HG03442 (cell line): ENCODE results near the gene PEX26.
"Not testable (repeated sequence)": the region's sequence is repeated elsewhere in the genome, so short reads cannot be mapped to it uniquely, and the experiment has no call there.

Experiments used
- ATAC-seq: cut with Tn5 transposase; IDR thresholded peaks from one replicate; pipeline ENCODE4 v1.9.1; 2021; ENCODE audit warnings: mild to moderate bottlenecking, moderate library complexity; ENCODE audit not compliant: unreplicated experiment

Gene PEX26

DNA sequence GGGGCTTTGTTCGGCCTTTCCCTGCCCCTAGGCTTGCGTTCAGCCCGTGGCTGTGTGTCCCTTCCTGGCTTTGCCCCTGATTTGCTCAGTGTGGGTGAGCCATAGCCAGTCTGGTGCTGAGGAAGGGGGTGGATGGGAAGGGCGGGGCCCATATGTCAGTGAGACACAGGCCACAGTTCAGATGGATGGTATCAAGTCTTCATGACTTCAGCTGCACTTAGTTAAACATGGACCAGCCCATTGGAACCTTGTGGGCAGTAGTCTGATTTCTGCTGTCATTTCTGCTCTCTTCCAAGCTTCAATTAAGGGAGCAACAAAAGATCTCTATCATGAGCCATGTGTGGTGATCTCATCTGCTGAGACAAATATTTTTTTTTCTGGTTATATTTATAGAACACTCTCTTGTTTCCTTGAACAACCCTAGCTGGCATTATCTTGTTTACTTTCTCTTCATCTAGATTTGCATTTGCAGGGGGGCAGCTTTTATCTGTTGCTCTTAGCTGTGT is 21.6 kb upstream of the PEX26 start:
- no peak for ATAC-seq

DNA sequence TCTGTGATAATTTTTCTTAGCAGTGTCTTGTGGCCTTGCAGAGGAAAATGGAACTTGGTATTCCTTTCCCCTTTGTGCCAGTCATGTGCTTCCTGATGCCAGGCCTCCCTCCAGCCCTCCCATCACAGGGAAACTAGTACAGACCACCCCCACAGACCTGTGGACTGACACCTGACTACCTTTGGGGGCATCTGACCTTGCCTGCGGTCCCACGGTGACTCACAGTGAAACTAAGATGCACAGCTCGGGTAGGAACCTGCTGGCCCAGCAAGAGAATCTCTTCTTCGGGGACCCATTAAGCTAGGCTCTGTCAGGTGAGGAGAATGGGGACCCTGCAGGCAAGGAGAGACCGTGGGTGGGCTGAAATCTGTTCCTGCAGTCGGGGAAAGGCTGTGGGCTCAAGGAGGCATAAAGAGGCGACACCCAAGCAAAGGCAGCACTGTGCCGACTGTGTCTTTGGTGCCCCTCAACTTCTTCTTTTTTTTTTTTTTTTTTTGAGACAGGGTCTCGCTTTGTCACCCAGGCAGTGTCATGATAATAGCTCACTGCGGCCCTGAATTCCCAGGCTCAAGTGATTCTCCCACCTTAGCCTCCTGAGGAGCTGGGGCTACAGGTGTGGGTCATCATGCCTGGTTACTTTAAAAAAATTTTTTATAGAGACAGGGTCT is 20.8 kb upstream of the PEX26 start:
- peak; percentile 64 for ATAC-seq

DNA sequence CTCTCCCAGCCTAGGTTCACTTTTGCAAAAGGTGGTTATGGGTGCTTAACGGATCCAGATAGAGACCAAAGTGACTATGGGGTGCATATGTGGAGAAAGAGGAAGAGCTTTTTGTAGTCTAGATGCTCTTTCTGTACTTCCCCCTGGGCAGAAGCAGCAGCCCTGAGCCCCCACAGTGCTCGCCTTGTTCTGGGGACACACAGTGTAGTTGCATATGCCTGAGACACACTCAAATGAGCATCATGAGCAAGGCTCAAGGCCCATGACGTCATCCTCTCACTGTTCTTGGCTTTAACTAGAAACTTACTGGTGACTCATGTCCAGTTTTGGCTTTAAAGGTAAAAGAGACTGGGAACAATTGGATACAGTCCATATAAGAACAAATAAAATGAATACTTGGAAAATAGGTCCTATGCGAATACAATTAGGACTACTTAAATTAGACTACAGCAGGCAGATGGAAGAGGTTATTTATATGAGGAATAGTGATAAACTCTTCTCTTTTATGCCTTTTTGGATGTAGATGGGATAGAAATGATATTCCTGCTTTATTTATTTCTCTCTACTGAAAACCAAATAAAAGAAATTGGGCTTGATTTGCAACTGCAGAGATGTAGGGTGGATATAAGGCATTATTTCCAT is 20.1 kb upstream of the PEX26 start:
- peak; percentile 57 for ATAC-seq

DNA sequence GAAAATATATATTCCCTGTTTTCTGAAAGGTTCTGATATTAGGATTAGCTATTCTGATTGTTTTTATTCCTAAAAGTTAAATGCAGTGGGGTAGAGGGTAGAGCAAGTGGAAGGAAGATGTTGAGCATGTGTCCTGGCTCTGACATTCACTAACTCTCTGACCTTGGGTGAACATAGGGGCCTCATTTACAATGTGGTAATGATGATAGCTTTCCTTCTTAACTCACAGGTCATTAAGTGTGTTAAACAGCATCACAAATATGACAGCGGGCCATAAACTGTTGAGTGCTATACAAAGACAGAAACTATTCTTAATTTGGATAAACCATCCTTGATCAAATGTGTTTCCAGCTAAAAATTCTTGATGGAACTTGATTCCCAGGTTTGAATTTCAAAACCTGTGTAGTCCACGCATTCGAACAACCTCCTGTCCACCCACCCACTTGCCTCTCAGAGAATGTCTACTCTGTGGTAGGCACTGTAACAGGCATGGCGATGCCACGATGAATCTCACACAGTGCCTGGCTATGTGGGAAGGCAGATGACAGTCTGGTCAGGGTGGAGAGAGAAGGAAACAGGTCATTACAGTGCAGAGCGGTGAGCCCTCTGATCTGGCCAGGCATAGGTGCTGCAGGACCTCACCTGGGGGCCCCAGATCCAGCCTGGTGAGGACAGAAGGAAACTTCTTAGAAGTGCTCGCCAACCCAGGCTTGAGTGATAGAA is 19.3 kb upstream of the PEX26 start:
- no peak for ATAC-seq

DNA sequence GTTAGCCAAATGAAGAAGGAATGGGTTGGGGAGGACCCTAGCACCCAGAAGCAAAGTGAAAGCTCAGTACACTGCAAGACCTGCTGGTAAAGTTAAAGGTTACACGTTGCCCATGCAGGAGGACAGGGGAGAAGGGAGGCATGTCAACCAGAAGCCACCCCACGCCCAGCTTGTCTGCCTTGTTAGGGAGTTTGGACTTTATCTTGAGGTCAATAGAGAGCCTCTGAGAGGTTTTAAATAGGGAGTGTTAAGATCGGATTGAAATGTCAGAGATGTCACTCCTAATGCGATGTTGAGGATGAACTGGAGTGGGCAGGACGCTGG is 18.7 kb upstream of the PEX26 start:
- ATAC-seq, result no peak

- ATAC-seq, result no peak
These were observed 18.3 kb upstream of the PEX26 start for GRCh38 chr22:18059473-18059872.

DNA sequence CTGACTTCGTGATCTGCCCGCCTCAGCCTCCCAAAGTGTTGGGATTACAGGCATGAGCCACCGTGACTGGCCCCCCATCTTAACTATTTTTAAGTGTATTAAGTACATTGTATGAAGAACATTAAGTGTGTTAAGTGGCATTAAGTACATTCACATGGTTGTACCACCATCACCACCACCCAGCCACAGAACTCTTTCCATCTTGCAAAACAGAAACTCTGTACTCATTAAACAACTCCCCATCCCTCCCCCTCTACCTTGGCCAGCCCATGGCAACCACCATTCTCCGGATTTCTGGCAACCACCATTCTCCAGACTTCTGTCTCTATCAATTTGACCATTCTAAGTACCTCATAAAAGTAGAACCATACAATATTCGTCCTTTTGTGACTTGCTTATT is 17.8 kb upstream of the PEX26 start:
- no peak for ATAC-seq

DNA sequence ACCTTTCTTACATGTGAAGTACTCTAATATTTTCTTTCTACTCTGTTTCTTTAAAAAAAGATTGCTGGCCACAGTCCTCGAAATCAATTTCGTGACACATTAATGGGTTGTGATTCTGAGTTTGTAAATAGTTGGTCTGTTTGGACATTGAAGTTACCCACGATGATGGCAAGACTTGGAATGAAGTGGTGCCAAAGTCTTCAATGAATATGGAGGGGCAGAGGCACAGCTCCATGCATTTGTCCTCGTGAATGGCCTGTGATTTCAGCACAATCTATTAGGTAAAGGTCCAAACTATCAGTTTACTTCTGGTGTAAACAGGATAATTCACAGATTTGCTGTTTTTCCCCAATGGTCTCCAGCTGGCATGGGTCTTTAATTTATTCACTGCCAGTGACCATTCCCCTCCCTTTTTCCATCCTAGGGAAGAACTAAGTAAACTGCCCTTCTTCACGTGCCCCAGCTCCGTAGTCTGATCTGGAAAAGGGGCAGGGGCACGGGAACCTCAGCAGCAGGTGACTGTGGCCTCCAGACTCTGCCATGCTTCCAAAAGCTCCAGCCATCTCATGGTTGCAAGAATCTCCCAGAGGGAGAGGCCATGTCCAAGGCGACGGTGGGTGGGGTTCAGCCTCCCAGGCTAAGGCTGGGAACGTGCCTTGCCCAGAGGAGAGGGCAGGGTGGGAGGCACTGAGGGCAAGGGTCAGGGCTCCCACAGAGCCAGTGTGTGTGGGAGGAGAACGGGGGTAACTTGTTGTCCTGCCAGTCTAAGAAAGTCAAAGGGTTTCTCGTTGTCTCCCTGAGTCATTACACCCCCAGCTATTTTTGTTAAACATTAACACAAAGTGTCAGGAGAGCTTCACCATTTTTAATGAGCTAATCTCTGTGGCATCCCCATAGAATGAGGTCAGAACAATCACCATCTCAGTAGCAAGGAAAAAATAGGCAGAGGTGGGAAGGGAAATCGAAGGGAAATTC is 16.9 kb upstream of the PEX26 start:
- no peak for ATAC-seq

DNA sequence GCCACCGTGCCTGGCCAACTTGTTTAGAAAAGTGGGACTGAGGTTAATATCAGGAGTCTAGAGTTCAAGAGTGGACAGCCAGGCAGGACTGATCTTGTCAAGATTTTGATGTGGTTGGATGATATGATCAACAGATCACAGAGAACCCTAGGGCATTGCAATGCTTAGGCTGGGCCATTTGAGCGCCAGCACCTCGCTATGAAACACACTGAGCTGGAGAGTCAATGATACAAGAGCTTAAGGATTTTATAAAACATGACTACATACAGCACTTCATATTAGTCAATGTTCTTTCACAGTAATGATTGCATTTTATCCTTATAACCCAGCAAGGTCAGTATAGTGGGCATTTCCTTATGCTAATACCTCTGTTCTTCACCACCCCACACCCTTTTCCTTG is 15.4 kb upstream of the PEX26 start:
- ATAC-seq, result no peak

GRCh38 chr22:18063306-18063705 is 14.5 kb upstream of the PEX26 start:
- ATAC-seq, result no peak

DNA sequence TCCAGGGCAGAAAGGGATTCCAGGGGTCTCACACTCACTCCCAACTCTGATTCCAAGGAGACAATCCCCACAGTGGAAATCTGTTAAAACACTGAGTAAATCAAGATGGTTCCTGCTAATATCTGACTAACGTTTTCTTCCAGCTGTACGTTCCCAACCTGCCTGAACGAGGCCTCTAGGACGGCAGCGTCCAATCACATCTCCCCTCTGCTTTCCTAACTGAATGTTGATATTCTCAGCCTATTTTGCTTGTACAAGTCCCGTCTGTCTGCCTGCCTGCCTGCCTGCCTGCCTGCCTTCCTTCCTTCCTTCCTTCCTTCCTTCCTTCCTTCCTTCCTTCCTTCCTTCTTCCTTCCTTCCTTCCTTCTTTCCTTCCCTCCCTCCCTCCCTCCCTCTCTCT is 14.1 kb upstream of the PEX26 start:
- ATAC-seq, result not testable (repeated sequence)

DNA sequence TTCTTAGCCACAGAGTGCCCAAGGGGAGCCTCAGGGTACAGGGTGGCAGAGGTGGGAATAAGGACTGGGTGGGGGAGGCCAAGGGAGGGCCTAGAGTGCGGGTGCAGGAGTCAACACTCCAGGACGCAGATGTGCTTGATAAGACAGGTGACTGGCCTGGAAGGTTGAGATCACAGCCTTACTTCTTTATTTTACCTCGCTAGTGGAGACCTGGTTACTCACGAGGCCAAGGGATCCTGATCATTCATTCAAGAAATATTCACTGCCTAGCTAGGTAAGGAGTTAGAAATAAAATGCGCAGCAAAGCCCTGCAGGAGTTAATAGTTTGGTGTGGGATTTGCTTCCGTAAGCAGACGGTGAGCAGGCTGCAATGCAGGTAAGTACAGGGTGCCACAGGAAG is 13.2 kb upstream of the PEX26 start:
- no peak for ATAC-seq

- ATAC-seq, result no peak
These were observed 12.5 kb upstream of the PEX26 start for GRCh38 chr22:18065256-18065655.

DNA sequence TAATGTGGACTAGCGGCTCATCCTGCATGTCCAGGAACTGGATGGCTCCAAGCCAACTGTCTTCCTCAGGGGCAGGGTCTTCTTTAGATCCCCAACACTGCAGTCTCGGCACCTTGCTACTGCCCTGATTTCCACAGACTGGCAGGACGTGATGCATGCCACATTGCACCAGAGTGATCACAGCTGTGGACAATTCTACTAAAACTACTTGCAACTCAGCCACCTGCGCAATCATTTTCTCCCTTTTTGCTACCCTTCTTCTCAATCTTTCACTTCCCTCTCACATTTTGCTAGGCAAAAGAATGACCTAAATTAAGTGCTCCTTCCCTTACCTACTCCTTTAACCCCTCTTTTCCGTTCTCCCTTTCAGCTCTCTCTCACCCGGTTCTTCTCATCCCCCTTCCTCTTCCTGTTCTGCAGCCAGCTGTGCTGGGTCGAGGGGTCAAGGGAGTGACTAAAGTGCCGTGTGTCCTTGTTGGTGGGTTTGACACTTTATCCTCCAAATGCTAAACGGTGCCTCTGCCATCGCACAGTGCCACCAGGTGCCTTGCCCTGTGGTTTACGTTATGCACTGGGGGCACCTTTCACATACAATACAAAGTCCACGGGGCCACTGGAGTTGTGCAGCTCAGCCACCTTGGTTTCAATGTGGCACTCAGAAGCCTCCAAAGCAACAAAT is 11.5 kb upstream of the PEX26 start:
- no peak for ATAC-seq

- no peak for ATAC-seq
These were observed 10.7 kb upstream of the PEX26 start for GRCh38 chr22:18067121-18067520.

GRCh38 chr22:18067548-18068341 is 10.0 kb upstream of the PEX26 start:
- ATAC-seq, result no peak

GRCh38 chr22:18068381-18068988 is 9.3 kb upstream of the PEX26 start:
- ATAC-seq, result no peak

DNA sequence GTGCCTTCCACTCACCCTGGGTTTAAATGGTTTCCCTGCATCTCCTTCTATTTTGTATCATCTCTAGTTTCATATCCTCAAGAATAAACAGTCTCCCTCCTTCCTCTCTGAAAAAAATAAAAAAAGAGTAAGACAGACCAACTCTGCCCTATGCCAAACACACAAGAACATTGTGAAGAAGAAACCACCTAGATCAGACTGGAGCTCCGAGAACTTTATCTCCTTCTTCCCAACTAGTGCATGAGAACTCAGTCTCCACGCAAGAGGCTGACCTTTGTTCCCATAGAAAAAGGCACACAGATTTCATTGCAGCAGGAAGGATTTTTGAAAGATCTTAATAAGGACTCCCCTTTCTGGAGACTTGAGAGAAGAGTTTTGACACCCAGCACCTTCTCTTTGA is 8.7 kb upstream of the PEX26 start:
- no peak for ATAC-seq

DNA sequence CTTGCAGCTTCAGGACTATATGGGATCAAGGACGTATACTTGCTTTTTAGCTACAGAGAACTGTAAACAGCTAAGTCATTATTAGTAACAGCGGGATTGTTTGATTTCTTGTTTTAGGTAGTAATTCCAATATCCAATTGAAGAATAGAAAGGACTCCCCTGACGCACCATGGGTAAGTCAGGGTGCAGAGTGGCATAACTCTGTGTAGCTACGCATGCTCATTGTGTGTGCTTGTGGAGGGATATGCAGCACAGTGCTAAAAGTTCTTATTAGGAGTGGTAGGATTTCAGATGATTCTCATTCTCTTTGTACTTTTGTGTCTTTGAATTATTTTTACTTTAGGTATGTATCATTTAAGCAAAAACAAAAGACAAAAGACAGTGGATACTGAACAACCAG is 7.7 kb upstream of the PEX26 start:
- ATAC-seq, result no peak
